GM19397 (cell line): Measurements from ENCODE around the gene CD69.
"Not testable (repeated sequence)": the region's sequence is repeated elsewhere in the genome, so short reads cannot be mapped to it uniquely, and the experiment has no call there.

Experiments
- ATAC-seq: cut with Tn5 transposase; IDR thresholded peaks from one replicate; pipeline ENCODE4 v1.9.1; 2021; ENCODE audit warnings: mild to moderate bottlenecking, moderate library complexity; ENCODE audit not compliant: unreplicated experiment

CD69 gene

DNA sequence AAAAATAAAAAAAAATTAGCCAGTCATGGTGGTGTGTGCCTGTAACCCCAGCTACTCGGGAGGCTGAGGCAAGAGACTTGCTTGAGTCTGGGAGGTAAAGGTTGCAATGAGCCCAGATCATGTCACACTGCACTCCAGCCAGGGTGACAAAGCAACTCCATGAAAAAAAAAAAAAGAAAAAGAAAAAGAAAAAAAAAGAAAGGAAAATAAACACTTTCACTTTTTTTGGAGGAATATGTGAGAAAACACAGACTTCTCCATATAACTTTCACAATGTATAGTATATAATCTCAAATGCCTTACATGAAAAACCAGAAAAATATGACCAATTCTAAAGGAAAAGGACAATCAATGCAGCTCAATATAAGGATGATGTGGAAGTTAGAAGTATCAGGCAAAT is 36.7 kb downstream of the CD69 start:
- no peak for ATAC-seq

DNA sequence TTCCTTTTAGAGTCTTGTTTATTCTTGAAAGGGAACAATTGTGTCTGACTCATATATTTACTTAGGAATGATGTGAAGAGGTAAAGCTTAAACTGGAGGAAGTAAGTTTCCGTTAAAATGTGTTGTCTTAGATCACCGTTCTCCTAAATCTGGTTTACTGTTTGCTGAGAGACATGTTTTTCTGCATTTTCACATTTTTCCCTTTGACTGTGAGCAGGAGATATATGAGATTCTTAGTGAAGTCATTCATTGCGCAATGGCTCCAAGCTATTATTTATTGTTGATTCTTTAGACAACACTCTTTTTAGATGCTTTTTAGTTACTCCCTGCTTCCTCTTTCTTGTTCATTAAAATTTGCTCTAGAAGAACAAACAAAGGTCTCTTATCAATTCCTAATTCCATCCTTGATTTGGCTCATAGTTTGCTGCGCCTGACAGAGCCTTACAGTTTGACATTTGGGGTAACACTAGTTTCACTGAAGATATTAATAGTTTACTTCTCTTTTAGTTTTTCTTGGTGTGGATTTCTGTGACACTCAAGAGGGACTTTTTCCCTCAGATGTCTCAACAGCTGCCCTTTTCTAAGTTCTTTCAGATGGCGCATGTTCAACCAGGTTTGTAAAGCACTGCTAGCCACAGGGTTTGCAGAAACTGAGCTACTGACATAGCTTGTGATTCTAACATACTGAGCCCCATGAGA is 39.2 kb downstream of the CD69 start:
- ATAC-seq = peak; percentile 58

DNA sequence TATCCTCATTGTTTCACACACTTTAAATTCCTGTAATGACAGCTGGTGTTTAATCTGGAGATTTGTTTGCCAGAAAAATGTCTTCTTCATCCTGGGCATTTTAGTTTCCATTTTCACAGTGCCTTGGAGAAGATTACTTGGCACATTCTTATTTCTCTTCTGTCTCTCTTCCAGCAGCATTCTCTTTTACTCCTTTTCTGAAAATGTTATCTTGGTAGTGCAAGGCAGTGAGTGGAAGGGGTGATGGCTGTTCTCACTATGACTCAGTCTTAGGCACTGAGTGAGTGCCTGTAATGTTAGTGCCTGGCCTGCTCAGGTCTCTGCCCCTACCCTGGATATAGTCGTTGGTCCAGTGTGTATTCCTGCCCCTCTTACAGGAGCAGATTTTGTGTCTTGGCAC is 40.9 kb downstream of the CD69 start:
- no peak for ATAC-seq

DNA sequence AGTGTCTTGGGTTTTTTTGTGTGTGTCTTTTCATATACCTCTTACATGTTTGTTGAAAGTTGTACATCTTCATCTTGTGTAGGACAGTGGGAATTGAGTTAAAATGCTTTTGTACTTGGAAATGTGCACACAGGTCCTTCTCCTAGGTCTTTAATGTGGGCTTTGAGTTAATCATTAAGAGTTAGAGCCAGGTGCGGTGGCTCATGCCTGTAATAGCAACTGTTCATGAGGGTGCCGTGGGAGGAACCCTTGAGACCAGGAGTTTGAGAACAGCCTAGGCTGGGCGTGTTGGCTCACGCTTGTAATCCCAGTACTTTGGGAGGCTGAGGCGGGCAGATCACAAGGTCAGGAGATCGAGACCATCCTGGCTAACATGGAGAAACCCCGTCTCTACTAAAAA is 41.7 kb downstream of the CD69 start:
- no peak for ATAC-seq

DNA sequence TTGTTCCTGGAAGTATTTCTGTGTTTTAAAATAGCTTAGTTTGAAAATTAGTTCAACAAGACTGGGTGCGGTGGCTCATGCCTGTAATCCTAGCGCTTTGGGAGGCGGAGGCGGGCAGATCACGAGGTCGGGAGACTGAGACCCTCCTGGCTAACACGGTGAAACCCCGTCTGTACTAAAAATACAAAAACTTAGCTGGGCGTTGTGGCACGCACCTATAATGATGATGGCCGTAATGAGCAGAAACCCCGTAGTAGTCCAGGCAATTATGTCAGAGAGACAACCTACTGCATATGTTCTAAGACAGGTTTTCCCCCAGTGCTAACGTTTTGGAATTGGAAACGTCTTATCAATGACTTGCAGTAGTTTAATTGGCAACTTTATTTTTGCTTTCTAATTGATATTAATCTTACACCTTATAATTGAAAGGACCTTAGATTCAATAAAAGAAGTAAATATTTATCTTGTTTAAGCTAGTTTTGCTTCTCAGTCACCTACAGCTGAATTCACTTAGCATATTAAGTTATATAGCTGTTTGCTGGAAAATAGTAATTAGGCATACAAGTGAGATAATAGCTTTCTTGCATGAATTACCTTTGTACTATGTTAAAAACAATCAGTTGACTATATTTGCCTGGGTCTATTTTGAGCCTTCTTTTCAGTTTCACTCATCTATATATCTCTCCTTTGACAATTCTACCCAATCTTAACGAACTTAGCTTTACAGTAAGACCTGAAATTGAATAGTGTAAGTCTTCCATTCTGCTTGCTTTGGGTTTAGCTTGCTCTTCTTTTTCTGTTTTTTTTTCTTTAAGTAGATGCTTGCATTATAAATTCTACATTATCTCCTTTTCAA is 43.4 kb downstream of the CD69 start:
- no peak for ATAC-seq

DNA sequence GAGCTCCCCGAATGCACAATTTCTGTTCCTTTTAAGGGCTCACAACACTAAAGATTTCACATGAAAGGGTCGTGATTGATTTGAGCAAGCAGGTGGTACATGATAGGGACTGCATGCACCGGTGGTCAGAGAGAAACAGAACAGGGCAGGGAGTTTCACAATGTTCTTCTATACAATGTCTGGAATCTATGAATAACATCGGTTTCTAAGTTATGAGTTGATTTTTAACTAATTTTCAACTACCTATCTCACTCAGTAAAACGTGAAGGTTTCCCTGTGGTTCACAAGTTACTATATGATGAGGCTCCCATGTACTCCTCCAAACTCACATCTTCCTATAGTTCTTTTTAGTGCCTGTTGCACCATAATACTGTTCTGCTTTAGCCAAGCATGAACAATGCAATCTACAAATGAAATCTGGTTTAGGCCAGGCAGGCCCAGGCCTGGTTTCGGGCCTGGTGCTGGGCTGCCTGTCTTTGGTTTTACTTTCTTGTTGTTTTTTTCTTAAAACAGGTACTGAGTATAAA is 47.6 kb downstream of the CD69 start:
- peak; percentile 74 for ATAC-seq

DNA sequence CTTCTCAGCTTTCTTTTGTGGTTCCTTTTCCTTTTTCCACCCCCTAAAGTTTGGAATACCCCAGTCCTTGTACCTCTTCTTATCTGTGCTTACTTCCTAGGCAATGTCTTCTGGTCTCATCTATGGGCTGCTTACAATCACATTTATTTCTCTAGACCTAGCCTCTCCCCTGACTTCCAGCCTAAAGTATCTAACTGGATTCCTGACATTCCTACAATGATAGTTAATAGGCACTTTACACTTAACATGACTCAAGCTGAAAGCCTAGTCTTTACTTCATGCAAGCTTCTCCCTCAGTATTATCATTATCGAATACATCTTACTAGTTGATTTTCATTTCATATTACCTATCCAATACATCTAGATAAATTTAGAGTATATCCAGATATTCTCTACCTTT is 49.0 kb downstream of the CD69 start:
- no peak for ATAC-seq

DNA sequence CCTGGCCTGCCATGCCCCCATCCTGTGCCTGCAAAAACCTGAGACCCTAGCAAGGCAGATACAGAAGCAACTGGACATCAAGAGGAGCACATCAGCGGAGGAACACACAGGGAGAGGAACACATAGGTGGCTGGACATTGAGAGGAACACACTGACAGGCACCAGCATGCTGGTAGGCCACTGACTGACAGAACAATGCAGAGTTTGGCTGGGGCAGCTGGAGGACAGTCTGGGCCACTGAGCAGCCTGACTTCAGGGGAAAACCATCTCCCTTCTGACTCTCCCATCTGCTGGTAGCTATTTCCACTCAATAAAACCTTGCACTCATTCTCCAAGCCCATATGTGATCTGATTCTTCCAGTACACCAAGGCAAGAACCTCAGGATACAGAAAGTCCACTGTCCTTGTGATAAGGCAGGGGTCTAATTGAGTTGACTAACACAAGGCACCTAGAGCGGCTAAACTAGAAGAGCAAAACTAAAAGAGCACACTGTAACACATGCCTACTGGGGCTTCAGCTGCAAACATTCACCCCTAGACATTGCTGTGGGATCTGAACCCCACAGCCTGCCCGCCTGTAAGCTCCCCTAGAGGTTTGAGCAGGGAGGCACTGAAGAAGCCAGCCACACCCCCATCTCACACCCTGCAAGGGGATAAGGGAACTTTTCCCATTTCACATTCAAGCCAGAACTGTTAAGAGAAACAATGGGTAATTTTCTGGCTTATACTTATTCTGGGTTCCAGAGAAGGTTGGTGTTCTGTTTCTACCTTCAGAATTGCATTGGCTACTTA is 49.9 kb downstream of the CD69 start:
- no peak for ATAC-seq

DNA sequence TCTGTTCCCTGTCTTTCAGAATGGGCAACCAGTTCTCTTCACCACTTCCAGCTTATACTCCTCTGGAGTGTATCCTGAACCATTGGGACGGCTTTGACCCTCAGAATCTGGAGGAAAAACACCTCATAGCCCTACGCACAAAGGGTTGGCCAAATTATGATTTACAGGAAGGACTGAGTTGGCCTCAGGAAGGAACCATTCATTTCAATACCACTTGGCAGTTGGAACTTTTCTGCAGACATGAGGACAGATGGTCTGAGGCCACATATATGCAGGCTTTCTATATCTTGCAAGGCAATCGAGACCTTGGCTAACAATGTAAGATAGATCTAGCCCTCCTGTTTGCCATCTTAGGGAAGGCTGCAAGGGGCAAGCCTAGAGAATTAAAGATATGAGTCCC is 51.8 kb downstream of the CD69 start:
- no peak for ATAC-seq

DNA sequence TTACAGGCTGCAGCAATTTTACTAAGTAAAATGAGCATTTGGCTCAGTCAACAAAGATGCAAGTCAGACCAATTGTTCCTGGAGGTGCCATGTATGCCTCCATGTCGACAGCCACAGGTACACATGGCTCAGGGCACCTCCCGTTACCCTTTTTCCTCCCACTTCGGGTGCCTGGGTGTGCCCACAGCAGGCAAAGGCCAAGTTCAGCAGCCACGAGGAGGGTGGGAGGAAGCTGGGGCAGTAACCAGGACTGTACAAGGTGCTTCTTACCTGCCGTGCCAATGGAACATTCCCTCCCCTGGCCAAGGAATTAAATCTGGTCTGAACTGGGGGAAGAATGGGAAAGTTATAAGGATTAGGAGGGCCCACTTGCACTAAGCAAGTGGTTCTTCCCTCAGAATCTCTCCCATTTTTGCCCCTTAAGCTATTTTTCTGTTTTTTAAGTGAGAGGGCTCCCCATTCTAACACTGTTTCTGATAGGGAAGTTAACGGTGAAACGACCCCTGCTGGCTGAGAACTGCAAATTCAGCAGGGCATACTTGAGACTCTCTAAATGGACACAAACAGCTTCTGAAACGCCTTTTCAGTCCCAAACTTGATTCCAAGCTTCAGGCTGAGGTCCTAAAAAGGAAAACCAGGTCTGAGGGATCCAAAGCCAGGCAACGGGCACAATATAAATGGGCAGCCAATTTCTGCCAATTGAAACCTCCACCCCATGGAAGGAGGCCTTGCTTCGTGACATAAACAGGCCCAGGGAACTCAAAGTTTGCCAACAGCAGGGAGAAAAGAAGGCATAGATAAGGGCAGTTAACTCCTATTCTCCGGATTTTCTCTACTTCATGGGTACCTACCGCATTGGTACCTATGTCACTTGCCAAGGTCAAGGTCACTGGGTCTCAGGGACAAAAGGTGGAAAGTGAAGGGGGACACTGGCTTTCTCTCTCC is 52.6 kb downstream of the CD69 start:
- no peak for ATAC-seq

DNA sequence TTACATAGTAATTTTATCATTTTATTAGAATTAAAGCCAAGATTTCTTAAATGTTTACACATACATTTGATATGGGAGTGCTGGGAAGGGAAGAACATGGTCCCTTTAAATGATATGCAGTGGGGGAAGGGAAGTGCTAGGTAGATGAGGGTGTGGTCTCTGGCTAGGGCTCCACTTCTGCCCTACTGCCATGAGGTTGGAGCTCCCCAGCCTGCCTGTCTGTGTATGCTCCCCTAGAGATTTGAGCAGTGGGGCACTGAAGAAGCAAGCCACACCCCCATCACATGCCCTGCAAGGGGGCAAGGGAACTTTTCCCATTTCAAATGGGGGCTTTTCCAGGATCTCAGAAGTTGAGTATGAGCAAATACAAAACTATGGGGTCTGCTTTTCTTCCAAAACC is 53.3 kb downstream of the CD69 start:
- no peak for ATAC-seq

DNA sequence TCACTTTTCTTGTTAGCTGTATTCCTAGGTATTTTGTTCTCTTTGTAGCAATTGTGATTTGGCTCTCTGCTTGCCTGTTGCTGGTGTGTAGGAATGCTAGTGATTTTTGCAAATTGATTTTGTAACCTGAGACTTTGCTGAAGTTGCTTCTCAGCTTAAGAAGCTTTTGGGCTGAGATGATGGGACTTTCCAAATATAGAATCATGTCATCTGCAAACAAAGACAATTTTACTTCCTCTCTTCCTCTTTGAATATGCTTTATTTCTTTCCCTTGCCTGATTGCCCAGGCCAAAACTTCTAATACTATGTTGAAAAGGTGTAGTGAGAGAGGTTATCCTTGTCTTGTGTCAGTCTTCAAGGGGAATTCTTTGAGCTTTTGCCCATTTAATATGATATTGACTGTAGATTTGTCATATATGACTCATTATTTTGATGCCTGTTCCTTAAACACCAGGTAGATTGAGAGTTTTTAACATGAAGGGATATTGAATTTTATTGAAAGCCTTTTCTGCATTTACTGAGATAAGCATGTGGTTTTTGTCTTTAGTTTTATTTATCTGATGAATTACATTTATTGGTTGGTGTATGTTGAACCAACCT is 54.5 kb downstream of the CD69 start:
- no peak for ATAC-seq

DNA sequence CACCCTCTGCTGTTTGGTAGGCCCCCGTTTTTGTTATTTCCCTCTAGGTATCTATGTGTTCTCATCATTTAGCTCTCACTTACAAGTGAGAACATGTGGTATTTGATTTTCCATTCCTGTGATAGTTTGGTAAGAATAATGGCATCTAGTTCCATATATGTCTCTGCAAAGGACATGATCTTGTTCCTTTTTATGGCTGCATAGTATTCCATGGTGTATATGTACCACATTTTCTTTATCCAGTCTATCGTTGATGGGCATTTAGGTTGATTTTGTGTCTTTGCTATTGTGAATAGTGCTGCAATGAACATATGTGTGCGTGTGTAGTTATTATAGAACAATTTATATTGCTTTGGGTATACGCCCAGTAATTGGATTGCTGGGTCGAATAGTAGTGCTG is 56.1 kb downstream of the CD69 start:
- not testable (repeated sequence) for ATAC-seq
